Peyer's patch (tissue), 4 donors: ENCODE results near the gene LRAT.

Experiments
- POLR2A ChIP-seq, 2 donors: fragments of 450-650 bp; IDR thresholded peaks; one replicate each; pipeline ENCODE4 v1.5.1; 2017; ENCODE audit warnings: antibody characterized with exemption in 2 of 2, mild to moderate bottlenecking in 2 of 2, moderate library complexity in 2 of 2
- TF ChIP-seq, protein P1 (sequence below), 6 experiments: fragments of 450-650 bp in 4 of 6; fragments of 200-600 bp in 2 of 6; sonication (generic) in 1 of 6; IDR thresholded peaks; one replicate each; pipeline ENCODE4 v1.5.1; 2017 to 2019; ENCODE audit warnings: antibody characterized with exemption in 6 of 6, mild to moderate bottlenecking in 3 of 6, moderate library complexity in 1 of 6

DNA sequence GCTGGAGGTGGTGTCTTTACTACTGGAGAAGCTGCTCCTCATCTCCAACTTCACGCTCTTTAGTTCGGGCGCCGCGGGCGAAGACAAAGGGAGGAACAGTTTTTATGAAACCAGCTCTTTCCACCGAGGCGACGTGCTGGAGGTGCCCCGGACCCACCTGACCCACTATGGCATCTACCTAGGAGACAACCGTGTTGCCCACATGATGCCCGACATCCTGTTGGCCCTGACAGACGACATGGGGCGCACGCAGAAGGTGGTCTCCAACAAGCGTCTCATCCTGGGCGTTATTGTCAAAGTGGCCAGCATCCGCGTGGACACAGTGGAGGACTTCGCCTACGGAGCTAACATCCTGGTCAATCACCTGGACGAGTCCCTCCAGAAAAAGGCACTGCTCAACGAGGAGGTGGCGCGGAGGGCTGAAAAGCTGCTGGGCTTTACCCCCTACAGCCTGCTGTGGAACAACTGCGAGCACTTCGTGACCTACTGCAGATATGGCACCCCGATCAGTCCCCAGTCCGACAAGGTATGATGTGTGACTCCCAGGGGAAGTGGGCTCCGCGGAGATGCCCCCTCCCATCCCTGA is 634 bp downstream of the LRAT start:
- TF ChIP-seq, protein P1, sequence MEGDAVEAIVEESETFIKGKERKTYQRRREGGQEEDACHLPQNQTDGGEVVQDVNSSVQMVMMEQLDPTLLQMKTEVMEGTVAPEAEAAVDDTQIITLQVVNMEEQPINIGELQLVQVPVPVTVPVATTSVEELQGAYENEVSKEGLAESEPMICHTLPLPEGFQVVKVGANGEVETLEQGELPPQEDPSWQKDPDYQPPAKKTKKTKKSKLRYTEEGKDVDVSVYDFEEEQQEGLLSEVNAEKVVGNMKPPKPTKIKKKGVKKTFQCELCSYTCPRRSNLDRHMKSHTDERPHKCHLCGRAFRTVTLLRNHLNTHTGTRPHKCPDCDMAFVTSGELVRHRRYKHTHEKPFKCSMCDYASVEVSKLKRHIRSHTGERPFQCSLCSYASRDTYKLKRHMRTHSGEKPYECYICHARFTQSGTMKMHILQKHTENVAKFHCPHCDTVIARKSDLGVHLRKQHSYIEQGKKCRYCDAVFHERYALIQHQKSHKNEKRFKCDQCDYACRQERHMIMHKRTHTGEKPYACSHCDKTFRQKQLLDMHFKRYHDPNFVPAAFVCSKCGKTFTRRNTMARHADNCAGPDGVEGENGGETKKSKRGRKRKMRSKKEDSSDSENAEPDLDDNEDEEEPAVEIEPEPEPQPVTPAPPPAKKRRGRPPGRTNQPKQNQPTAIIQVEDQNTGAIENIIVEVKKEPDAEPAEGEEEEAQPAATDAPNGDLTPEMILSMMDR (IDR thresholded peaks at IDR 0.05), result no peak
- TF ChIP-seq POLR2A (IDR thresholded peaks at IDR 0.05), result no peak
